T-helper 17 cell (primary cell): ENCODE data around the gene PHACTR1. TPM values are rescaled to one million over a fixed set of nuclear protein-coding genes. Genes with fewer than 3 reads are reported as not detected.
"Not testable (repeated sequence)": the region's sequence is repeated elsewhere in the genome, so short reads cannot be mapped to it uniquely, and the experiment has no call there.

Experiments
- ATAC-seq: fragments of 150-1000 bp; cut with Tn5 transposase; 2 replicates; pipeline ENCODE4 v1.10.0; 2021; ENCODE audit warnings: mild to moderate bottlenecking, moderate library complexity
- DNase-seq, 3 donors: peaks; one replicate each; pipeline versions ENCODE4 v3.0.0 to v3.0.0-alpha.2; 2020 to 2021
- H3K9me3 ChIP-seq: one replicate; pipeline ENCODE4 v1.7.0; 2013; ENCODE audit warnings: low read length, mild to moderate bottlenecking; ENCODE audit not compliant: control insufficient read depth, poor library complexity, severe bottlenecking
- H3K27ac Mint-ChIP-seq: one replicate; pipeline ENCODE4 v1.8.0; 2022; ENCODE audit warnings: mild to moderate bottlenecking, moderate library complexity, mixed read lengths
- H3K27me3 Mint-ChIP-seq: one replicate; pipeline ENCODE4 v1.8.0; 2022; ENCODE audit warnings: mixed read lengths
- H3K36me3 Mint-ChIP-seq: one replicate; pipeline ENCODE4 v1.8.0; 2022; ENCODE audit warnings: low read depth, mixed read lengths
- H3K4me1 Mint-ChIP-seq: one replicate; pipeline ENCODE4 v1.8.0; 2022; ENCODE audit warnings: mild to moderate bottlenecking, mixed read lengths
- H3K4me3 Mint-ChIP-seq: one replicate; pipeline ENCODE4 v1.8.0; 2022; ENCODE audit warnings: mild to moderate bottlenecking, moderate library complexity, mixed read lengths
- total RNA-seq, 4 donors: library from RNA in 2 of 4; stranded (reverse) in 2 of 4; gene quantifications; one replicate each; pipeline ENCODE4 v1.2.3 and lab custom pipeline; 2022 to 2026

The PHACTR1 gene
- total RNA-seq, 2 donors from 2014 or later = 2.8 to 11.1 TPM

DNA sequence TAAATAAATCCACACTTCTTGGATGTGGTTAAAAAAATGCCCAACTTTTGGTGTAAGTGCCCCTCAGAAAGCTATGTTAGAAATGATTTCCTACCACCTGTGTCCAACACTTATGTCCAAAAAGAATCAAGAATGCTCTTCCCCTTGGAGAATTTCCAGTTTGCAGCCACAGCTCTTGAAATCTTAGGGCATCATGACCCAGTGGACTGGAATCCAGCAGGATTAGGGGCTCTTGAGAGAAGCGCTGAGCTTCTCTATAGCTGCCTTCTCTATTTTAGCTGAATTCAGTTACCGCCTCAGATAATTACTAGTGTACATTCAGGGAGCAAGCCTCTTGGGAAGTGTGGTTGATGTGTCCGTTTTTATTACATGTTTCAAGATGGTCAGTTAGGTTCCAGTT, 2.5 kb downstream of the PHACTR1 start:
- Mint-ChIP-seq H3K36me3 (no peaks in the 10 kb centered on the region), H3K4me1 (no peaks in the 10 kb centered on the region), H3K4me3 (no peak overlapping the region), H3K27me3 (peaks cover 28% of the 10 kb centered on the region), H3K27ac (no peak overlapping the region)
- DNase-seq (no peak), ATAC-seq (no peak)
- no peaks in the 10 kb centered on the region for H3K9me3 ChIP-seq

DNA sequence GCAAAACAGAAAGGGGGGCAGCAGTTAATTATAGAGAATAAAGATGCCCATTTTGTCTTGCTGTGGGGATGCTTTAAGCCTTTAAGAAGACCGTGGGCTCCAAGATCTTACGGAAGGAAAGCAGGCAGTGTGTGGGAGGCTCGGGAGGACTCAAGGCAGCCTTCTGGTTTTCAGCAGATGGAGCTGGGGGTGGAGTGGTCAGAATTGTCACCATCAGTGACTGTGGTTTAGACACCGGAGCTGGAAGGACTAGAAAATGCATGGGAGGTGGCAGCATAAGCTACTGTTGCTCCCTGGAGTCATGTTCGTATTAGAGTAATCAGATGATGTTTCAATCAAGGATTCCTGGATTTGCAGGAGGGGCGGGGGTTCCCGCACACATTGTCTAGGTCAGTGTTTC, 3.7 kb downstream of the PHACTR1 start:
- Mint-ChIP-seq H3K4me3 (no peak overlapping the region), H3K27ac (no peak overlapping the region), H3K4me1 (no peaks in the 10 kb centered on the region), H3K27me3 (peaks cover 28% of the 10 kb centered on the region), H3K36me3 (no peaks in the 10 kb centered on the region)
- no peaks in the 10 kb centered on the region for H3K9me3 ChIP-seq
- ATAC-seq = no peak
- DNase-seq = no peak

DNA sequence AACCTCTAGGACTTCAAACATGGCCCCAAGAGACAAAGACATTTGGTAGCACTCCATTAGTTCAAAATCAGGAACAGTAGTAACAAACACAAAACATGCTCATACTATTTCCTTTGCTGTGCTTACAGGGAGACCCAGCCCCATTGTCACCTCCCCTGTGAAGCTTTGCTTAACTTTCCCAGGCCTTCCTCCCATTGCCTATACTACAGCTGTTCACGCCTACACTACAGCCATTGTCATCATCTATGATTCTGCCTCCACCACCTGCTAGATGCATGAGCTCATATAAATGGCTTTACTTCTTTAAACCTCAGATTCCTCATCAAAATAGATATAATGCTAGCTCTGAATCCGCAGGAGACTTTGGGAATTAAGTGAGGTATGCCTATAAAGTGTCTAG, 8.7 kb downstream of the PHACTR1 start:
- Mint-ChIP-seq H3K4me3 (no peak overlapping the region), H3K27me3 (peaks cover 13% of the 10 kb centered on the region), H3K36me3 (no peaks in the 10 kb centered on the region), H3K4me1 (no peaks in the 10 kb centered on the region), H3K27ac (no peak overlapping the region)
- ATAC-seq = no peak
- H3K9me3 ChIP-seq = no peaks in the 10 kb centered on the region
- no peak for DNase-seq

DNA sequence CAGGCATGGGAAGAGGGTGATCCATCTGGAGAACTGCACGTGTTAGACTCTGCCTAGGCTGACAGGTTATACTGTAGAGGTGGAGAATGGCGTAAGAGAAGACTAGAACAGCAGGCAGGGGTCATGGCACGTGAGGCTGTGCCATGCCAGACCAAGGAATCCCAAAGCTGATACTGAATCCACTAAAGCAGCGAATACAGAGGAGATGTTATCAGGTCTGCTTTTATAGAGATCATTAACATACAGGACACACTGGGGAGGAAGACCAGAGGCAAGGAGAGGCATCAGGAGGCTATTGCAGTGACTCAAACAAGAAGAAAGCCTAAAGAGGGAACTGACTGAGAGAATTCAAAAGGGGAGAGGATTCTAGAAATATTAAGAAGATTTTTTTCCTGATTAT, 12.9 kb downstream of the PHACTR1 start:
- Mint-ChIP-seq H3K36me3 (no peaks in the 10 kb centered on the region), H3K4me3 (no peak overlapping the region), H3K27me3 (peaks cover 8% of the 10 kb centered on the region), H3K27ac (no peak overlapping the region), H3K4me1 (no peaks in the 10 kb centered on the region)
- no peaks in the 10 kb centered on the region for H3K9me3 ChIP-seq
- no peak for ATAC-seq
- no peak for DNase-seq

DNA sequence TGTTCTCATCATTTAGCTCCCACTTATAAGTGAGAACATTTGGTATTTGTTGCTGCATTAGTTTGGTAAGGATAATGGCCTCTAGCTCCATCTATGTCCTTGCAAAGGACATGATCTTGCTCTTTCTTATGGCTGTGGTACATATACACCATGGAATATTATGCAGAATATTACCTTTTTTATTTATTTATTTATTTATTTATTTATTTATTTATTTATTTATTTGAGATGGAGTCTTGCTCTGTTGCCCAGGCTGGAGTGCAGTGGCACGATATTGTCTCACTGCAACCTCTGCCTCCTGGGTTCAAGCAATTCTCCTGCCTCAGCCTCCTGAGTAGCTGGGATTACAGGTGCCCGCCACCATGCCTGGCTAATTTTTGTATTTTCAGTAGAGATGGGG, 14.2 kb downstream of the PHACTR1 start:
- not testable (repeated sequence) for H3K27ac Mint-ChIP-seq, H3K4me1 Mint-ChIP-seq, H3K27me3 Mint-ChIP-seq, DNase-seq, H3K9me3 ChIP-seq, ATAC-seq, H3K36me3 Mint-ChIP-seq, H3K4me3 Mint-ChIP-seq

DNA sequence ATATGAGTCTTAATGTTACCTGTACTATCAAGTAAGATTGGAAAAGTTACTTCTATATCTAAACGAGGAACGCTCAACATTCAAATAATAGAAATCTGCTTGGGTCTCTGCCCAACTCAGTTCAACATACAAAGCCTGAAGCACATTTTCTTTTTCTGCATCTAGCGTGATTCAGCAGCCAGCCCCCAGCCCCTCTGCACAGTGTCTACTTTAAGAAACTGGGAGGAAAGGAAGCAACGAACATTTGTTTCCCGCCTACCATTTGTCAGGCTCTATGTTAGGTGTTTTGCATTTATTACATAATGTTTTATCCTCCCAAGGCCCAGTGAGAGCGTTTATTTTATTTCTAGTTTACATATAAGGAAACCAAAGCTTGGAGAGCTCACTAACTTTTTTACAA, 17.3 kb downstream of the PHACTR1 start:
- no peaks in the 10 kb centered on the region for H3K9me3 ChIP-seq
- ATAC-seq = no peak
- no peaks in the 10 kb centered on the region for H3K4me1 Mint-ChIP-seq
- H3K36me3 Mint-ChIP-seq = no peaks in the 10 kb centered on the region
- H3K4me3 Mint-ChIP-seq = no peak overlapping the region
- H3K27ac Mint-ChIP-seq = no peak overlapping the region
- no peak for DNase-seq
- H3K27me3 Mint-ChIP-seq = no peaks in the 10 kb centered on the region

DNA sequence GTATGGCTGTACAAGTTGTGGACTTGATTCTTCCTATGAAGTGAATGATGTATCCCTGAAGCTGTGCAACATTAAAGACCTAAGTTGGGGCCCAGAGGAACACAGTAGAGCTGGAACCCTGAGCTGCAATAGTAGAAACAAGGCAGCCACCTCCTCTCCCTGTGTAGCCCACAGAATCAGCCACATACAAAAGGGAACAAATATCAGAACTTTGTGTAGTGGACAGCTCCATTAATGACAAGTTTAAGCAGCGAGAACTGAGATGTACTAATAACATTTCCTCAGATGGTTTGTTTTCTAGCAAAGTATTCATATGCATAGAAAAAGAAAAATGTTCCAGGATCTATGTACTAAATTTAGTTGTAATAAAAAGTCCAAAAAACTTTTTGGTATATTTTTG, 19.2 kb downstream of the PHACTR1 start:
- no peaks in the 10 kb centered on the region for H3K36me3 Mint-ChIP-seq
- ATAC-seq = no peak

DNA sequence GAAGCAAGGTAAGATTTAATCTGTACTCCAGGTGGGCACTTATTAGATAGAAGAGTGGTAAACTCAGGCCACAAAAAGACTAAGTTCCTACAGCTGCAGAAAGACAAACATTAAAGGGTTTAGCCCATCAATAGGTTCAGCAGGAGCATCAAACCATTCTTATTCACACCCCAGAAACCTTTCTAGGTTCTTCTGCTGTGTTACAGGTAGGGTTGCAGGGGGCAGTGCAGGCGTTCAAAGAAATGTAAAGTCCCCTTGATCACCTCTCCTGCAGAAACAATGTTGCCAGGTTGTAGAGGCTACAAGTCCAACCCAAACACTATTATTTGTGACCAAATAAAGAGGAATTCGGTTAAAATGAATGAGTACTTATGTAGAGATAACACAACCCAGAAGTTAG, 31.8 kb downstream of the PHACTR1 start:
- no peak overlapping the region for H3K4me3 Mint-ChIP-seq
- H3K27ac Mint-ChIP-seq = no peak overlapping the region
- peaks cover 4% of the 10 kb centered on the region for H3K36me3 Mint-ChIP-seq

More for the DNA sequence above, 19.2 kb downstream of the PHACTR1 start:
- H3K27ac Mint-ChIP-seq = no peak overlapping the region
- H3K27me3 Mint-ChIP-seq = no peaks in the 10 kb centered on the region
- H3K4me3 Mint-ChIP-seq = no peak overlapping the region
- no peaks in the 10 kb centered on the region for H3K9me3 ChIP-seq
- DNase-seq = no peak
- no peaks in the 10 kb centered on the region for H3K4me1 Mint-ChIP-seq

DNA sequence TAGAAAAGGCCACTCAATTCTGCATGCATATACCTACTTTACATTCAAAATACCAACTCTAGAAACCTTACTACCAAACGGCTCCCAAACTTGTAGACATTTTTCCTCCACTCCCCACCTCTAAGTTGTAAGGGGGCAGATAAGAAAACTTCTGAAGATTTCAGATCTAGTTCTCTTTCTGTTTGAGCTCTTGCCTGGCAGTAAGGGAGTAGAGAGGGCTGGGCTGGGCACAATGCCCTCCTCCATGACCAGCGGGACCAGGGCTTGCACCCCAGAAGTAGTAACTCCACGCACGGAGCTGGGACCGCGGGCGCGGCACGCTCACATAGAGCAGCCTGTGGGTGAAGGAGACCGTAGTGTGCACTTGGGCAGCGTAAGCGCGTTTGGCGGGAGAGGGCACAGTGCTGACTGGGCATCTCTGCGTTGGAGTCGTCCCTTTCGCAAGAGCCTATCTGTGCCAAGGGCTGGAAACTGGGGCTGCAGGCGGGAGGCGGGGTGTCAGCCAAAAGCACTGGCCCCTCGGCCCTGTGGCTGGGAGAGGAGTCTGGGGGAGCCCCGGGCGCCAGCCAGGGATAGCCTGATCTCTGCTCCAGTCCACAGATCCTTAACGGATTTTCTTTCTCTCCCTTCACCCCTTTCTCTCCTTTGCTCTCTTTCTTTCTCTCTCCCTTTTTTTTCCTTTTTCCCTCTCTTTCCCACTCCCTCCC, 32.4 kb downstream of the PHACTR1 start:
- H3K9me3 ChIP-seq = no peaks in the 10 kb centered on the region
- ATAC-seq = no peak
- H3K36me3 Mint-ChIP-seq = peaks cover 4% of the 10 kb centered on the region
- no peak overlapping the region for H3K4me3 Mint-ChIP-seq
- H3K27me3 Mint-ChIP-seq = peaks cover 11% of the 10 kb centered on the region
- no peaks in the 10 kb centered on the region for H3K4me1 Mint-ChIP-seq
- DNase-seq = no peak
- no peak overlapping the region for H3K27ac Mint-ChIP-seq

More for the DNA sequence above, 31.8 kb downstream of the PHACTR1 start:
- DNase-seq (no peak), ATAC-seq (no peak)
- no peaks in the 10 kb centered on the region for H3K9me3 ChIP-seq
- Mint-ChIP-seq H3K4me1 (no peaks in the 10 kb centered on the region), H3K27me3 (peaks cover 11% of the 10 kb centered on the region)

DNA sequence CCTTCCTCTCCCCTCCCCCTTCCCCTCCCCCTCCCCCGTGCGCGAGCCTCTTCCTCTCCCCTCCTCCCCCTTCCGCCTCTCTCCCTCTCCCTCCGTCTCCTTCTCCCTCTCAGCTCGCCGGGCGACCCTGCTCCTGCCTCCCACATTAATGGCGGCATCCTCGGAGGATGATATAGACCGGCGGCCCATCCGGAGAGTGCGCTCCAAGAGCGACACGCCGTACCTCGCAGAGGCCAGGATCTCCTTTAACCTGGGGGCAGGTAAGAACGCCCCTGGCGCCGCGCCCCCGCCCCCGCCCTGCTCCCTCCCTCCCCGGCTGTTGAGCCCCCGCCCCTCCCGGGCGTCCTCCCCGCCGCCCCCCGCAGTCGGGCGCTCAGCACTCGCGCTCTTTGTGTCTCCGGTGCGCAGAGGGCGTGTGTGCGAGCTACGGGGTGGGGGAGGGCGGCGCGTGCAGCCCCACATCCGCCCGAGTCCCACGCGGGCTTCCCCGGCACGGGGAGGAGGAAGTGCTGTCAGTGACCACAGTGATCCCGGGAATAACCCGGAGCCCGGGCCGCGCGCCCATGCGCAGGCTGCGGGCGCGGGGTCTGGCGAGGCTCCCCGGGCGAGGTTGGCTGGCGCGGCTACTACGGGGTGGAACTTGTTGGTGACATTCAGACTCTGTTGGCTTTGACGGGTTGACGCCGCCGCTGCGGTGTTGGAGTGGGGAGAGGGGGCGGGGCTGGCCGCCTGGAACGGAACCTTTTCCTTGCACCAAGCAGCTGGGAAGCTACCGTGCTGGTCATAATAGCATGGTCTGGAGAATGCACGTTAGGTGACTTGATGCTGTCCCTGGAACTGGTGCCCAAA, 33.2 kb downstream of the PHACTR1 start:
- no peaks in the 10 kb centered on the region for H3K4me1 Mint-ChIP-seq
- no peaks in the 10 kb centered on the region for H3K9me3 ChIP-seq
- H3K27me3 Mint-ChIP-seq = peaks cover 11% of the 10 kb centered on the region
- ATAC-seq (no peak), DNase-seq (no peak)
- peaks cover 4% of the 10 kb centered on the region for H3K36me3 Mint-ChIP-seq
- no peak overlapping the region for H3K4me3 Mint-ChIP-seq
- no peak overlapping the region for H3K27ac Mint-ChIP-seq

DNA sequence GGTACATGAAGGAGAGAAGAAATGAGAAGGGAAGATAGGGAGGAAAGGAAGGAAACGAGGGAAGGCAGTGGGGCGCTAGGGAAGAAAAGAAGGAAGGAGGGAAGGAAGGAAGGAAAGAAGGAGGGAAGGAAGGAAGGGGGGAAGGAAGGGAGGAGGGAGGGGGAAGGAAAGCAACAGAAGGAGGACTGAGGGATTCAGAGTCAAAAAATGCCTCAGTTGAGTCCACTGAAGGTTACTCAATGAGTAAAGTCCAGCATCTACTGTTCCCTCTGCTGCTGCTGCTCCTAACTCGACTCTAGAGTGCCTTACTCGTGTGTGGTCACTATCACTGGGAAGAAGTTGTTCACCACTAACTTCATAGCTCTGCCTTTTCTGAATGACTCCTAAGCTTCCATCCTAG, 33.8 kb downstream of the PHACTR1 start:
- H3K9me3 ChIP-seq = no peaks in the 10 kb centered on the region
- Mint-ChIP-seq H3K4me3 (no peak overlapping the region), H3K27me3 (peaks cover 11% of the 10 kb centered on the region), H3K27ac (no peak overlapping the region), H3K36me3 (peaks cover 4% of the 10 kb centered on the region), H3K4me1 (no peaks in the 10 kb centered on the region)
- ATAC-seq (no peak), DNase-seq (no peak)

DNA sequence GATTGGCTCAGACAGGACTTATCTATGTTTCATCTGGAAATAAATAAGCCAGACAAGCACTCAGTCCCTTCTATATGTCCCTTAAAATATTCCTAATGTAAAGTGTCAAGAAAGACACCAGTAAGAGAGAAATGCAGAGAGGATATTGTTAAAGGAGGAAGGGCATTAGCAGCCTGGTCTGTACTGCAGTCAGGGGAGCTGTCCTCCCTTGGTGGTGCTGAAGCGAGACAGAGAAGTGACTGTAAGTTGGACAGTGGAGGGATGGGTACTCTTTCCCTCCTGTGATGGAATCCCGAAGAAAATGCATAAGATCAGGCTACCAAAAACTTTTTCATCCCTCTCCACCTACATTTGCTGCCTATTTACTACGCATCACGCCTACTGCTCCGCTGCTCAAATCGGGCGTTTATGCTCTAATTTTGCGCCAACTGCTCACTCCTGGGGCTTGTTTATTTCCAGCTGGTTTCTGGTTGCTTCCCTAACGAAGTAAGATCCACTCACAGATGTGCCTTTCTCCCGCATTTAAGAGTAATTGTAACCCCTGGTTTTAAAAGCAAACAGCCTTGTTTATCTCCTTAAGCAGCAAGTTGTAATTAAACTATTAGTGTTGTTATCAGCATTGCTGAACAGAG, 35.2 kb downstream of the PHACTR1 start:
- Mint-ChIP-seq H3K27ac (no peak overlapping the region), H3K36me3 (peaks cover 4% of the 10 kb centered on the region), H3K4me1 (no peaks in the 10 kb centered on the region), H3K4me3 (no peak overlapping the region), H3K27me3 (peaks cover 11% of the 10 kb centered on the region)
- ATAC-seq = no peak
- no peak for DNase-seq
- no peaks in the 10 kb centered on the region for H3K9me3 ChIP-seq

DNA sequence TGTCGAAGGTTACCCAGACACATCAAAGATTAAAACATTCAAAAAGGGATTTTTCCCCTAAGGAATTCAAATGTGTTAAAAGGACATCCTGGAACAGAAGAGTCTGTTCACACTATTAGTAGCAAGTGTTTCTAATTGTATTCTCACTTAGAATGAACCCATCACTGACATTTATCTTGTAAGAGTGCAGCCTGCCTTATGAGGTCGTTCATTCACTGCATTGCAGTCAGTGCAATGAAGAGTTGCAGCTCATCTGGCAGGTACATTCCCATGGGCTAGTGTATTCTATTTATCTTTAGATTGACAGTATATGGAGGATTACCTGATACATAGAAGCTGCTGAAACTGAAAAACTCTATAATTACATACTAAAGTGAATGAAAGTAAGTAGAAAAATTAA, 36.5 kb downstream of the PHACTR1 start:
- H3K36me3 Mint-ChIP-seq = peaks cover 6% of the 10 kb centered on the region
- H3K9me3 ChIP-seq = no peaks in the 10 kb centered on the region
- H3K4me1 Mint-ChIP-seq = no peaks in the 10 kb centered on the region
- H3K27ac Mint-ChIP-seq = no peak overlapping the region
- H3K27me3 Mint-ChIP-seq = peaks cover 11% of the 10 kb centered on the region
- ATAC-seq = no peak
- no peak overlapping the region for H3K4me3 Mint-ChIP-seq
- DNase-seq = no peak
